GM19193 (cell line): Measurements from ENCODE around the gene LMTK2.

Experiments
- POLR2A ChIP-seq: IDR thresholded peaks from 4 replicates; pipeline ENCODE4 v1.6.1; 2011; ENCODE audit not compliant: insufficient read depth, insufficient read length; ENCODE audit errors: extremely low read depth

LMTK2 gene

GRCh38 chr7:98235901-98236300 is 129.2 kb downstream of the LMTK2 start:
- no peak for TF ChIP-seq POLR2A

GRCh38 chr7:98236355-98237185 is 129.9 kb downstream of the LMTK2 start:
- TF ChIP-seq POLR2A: no peak

GRCh38 chr7:98238076-98238475 is 131.4 kb downstream of the LMTK2 start:
- TF ChIP-seq POLR2A: no peak

- no peak for TF ChIP-seq POLR2A
Measured at GRCh38 chr7:98238976-98239375, 132.3 kb downstream of the LMTK2 start.

GRCh38 chr7:98240961-98241673 is 134.5 kb downstream of the LMTK2 start:
- TF ChIP-seq POLR2A: no peak

GRCh38 chr7:98241674-98242241 is 135.1 kb downstream of the LMTK2 start:
- TF ChIP-seq POLR2A: no peak

GRCh38 chr7:98242342-98242741 is 135.7 kb downstream of the LMTK2 start:
- TF ChIP-seq POLR2A: no peak

GRCh38 chr7:98242934-98243333 is 136.3 kb downstream of the LMTK2 start:
- no peak for TF ChIP-seq POLR2A

GRCh38 chr7:98244871-98245270 is 138.2 kb downstream of the LMTK2 start:
- TF ChIP-seq POLR2A: no peak

- TF ChIP-seq POLR2A: no peak
Measured at GRCh38 chr7:98248156-98248555, 141.5 kb downstream of the LMTK2 start.

GRCh38 chr7:98249106-98249505 is 142.4 kb downstream of the LMTK2 start:
- no peak for TF ChIP-seq POLR2A

- no peak for TF ChIP-seq POLR2A
Measured at GRCh38 chr7:98250789-98251188, 144.1 kb downstream of the LMTK2 start.

- TF ChIP-seq POLR2A: no peak
Measured at GRCh38 chr7:98251231-98251600, 144.6 kb downstream of the LMTK2 start.

- peak; percentile 71 for TF ChIP-seq POLR2A
Measured at GRCh38 chr7:98251601-98252424, 145.2 kb downstream of the LMTK2 start, which contains the start of gene TECPR1. TECPR1 (minus strand) TSS chr7:98252232; CDS start chr7:98246146, 6,086 bp downstream.
